Fibroblast of lung (primary cell): ENCODE results near the gene PACRG.

Experiments
- EZH2 ChIP-seq: IDR thresholded peaks from 2 replicates; pipeline ENCODE4 v1.5.1; 2012; ENCODE audit warnings: low read length, control low read depth, mild to moderate bottlenecking; ENCODE audit errors: missing control alignments
- TF ChIP-seq, protein P1 (sequence below), 2 donors: IDR thresholded peaks in 1 of 2; conservative IDR thresholded peaks in 1 of 2; 1 replicate in 1 of 2; 2 replicates in 1 of 2; pipeline ENCODE4 v1.5.1; 2011 to 2012; ENCODE audit warnings: low read length in 2 of 2, control low read depth in 1 of 2, inconsistent platforms in 1 of 2, low read depth in 1 of 2, mild to moderate bottlenecking in 1 of 2

DNA sequence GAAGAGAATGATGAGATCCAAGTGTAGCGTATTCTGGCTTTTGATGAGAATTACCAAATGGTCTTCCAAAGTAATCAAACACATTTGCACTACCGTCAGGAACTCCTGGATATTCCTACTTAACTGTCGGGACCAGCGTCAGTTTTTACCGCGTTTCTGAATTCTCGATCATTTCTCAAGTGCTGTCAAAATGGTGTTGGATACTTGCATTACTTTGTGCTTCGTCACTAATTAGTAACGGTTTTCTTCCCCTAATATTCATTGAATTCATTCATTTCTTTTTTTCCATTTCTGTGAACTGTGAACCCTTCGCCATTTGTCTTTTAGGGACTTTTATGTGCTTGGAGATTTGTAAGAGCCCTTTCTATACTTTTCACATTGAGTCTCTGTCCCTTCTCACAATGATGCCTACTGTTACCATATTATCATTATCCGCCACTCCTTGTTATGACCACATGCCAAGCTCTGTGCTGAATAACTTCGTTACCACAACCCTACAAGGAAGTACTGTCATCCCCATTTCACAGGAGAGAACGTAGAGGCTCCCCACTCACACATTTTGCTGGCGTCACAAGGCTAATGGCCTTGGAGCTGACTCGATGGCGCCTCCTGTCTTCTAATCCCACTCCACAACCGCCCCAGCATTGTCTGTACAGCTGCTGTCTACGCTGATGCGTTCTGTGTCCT, 612.6 kb downstream of the PACRG start:
- TF ChIP-seq, protein P1, sequence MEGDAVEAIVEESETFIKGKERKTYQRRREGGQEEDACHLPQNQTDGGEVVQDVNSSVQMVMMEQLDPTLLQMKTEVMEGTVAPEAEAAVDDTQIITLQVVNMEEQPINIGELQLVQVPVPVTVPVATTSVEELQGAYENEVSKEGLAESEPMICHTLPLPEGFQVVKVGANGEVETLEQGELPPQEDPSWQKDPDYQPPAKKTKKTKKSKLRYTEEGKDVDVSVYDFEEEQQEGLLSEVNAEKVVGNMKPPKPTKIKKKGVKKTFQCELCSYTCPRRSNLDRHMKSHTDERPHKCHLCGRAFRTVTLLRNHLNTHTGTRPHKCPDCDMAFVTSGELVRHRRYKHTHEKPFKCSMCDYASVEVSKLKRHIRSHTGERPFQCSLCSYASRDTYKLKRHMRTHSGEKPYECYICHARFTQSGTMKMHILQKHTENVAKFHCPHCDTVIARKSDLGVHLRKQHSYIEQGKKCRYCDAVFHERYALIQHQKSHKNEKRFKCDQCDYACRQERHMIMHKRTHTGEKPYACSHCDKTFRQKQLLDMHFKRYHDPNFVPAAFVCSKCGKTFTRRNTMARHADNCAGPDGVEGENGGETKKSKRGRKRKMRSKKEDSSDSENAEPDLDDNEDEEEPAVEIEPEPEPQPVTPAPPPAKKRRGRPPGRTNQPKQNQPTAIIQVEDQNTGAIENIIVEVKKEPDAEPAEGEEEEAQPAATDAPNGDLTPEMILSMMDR (conservative IDR thresholded peaks at IDR 0.05 in 1 of 2, IDR thresholded peaks at IDR 0.05 in 1 of 2; ENCODE audit: low read depth in 1 of 2, low read length in 2 of 2) = no peak
- no peak for TF ChIP-seq EZH2
